ENCODE data around the gene GPR6. TPM values are rescaled to one million over a fixed set of nuclear protein-coding genes. Genes with fewer than 3 reads are reported as not detected.

The GPR6 gene
- total and polyA plus RNA-seq, 2 of the 8 experiments (the other 6 are each of a cell fraction or from before 2014, with no cell fraction given), result 0.18 to 0.37 TPM

- TF ChIP-seq RNF2 (IDR thresholded peaks at IDR 0.05; ENCODE audit: borderline replicate concordance, low read depth, low read length, missing control alignments, poor library complexity, severe bottlenecking) (no peak), POLR2AphosphoS5 (IDR thresholded peaks at IDR 0.05; ENCODE audit: low read depth, low read length) (no peak), JUND (IDR thresholded peaks at IDR 0.05; ENCODE audit: low read length) (no peak), SUZ12 (IDR thresholded peaks at IDR 0.05; ENCODE audit: low read length) (no peak), SRF (IDR thresholded peaks at IDR 0.05; ENCODE audit: low read depth, low read length) (no peak)
Observed at GRCh38 chr6:109999740-110000139, 21.6 kb downstream of the GPR6 start (continued).

Measured in H1 (cell line).